OCI-M2 (cell line): Measurements from ENCODE around the gene TBKBP1.

Source experiments
- DNase-seq: peaks from one replicate; lab custom pipeline; 2025; ENCODE audit not compliant: unreplicated experiment; lab: John Stamatoyannopoulos, UW

TBKBP1 gene

DNA sequence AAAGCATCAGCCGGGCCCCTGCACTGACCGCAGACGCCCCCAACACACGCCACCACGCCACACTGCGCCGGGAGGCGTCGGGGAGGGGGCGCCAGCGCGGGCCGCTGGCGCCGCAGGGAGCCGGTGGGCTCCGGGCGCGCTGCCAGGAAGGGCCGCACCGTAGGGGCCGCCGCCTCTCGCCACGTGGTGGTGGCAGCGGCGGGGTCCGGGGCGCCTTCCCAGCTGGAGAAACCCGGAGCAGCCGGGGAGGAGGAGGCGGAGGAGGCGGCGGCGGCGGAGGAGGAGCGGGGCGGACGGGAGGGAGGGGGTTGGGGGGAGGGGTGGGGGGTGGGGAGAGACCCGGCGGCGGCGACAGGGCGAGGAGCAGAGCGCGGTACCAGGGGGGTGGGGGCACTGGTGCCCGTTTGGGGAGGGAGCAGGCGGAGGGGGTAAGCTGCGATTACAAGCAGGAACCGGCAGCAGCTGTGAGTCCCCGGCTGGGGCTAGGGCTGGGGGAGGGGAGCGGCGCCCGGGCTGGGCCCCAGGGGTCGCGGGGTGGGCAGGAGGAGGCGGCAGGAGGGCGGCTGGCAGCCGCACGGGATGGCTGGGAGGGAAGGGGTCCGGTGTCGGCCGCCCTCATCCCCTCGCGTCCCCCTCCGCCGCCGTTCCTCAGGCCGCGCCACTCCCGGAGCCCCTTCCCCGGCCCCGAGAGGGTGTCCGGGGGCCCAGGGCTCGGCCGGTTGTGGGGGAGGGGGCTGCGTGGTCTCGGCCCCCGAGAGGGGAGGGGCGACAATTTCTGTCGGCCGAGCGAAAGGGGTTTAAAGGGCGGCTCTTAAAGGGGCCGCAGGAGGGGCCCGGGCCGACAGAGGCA, at the start of gene TBKBP1:
TSS of gene TBKBP1 (plus strand) at position 431 of the 850 bp plus-strand sequence. CDS start 1,952 bp downstream, outside the sequence.
- DNase-seq, result no peak

DNA sequence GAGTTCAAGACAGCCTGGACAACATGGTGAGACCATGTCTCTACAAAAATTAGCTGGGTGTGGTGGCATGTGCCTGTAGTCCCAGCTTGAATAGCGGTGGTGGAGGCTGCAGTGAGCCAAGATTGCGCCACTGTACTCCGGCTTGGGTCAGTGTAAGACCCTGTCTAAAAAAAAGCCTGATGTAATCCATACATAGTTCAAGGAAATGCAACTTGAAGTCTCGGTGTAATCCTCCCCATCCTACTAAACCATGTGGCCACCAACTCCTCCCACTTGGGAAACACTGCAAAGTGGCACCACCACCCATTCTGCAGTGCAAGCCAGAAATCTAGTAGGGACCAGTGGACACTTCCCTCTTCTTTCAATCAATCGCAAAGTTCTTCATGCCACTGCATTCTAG, 49.6 kb upstream of the TBKBP1 start:
- no peak for DNase-seq

- DNase-seq, result peak; percentile 96
Observed at GRCh38 chr17:47649153-47649971, 44.6 kb upstream of the TBKBP1 start, which contains the start of gene KPNB1. KPNB1 (plus strand) TSS chr17:47649919; CDS start chr17:47650245, 326 bp downstream.

GRCh38 chr17:47649972-47650524, 43.9 kb upstream of the TBKBP1 start:
- no peak for DNase-seq

DNA sequence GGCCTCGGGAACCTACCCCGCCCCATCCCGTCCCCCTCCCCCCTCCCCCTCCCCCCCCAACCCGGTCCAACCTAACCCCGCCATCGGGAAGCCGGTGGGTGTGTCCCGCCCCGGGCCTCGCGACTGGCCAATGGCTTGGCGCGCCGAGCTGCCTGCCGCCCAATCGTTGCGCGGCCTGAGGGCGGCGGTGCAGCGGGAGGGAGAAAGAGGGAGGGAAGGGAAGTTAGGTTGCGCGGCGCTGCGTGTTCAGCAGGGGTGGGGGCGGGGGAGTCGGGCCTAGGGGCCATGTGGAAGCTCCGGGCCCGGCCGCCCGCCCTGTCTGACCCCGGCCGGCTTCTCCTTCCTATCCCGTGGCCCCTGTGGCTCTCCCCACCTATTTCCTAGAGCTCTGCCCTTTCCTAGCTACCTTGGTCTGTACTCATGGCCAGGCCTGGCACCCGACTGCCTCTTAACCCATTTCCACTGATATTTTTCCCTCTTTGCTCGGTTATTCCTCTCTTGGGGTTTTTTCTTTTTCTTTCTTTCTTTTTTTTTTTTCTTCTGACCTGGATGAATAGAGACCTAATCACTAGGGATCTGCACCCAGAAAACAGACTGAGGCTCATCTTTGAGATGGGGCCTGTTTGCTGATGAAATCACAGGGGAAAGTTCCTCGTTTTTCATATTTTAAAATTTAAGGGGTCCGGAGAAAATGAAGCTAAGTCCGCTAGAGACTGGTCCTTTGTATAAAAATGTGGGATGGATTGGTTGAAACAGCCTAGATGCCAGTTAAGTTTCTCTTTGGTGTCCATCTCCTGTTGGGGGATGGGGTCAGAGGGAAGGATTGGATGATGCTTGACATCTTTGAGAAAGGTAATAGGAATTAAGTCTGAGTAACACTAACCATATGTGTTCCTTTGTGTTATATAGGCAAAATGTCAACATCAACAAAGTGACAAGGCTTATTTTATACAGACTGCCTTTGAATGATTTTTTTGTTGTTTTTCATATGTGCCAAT, 43.1 kb upstream of the TBKBP1 start:
- DNase-seq, result peak; percentile 37

DNA sequence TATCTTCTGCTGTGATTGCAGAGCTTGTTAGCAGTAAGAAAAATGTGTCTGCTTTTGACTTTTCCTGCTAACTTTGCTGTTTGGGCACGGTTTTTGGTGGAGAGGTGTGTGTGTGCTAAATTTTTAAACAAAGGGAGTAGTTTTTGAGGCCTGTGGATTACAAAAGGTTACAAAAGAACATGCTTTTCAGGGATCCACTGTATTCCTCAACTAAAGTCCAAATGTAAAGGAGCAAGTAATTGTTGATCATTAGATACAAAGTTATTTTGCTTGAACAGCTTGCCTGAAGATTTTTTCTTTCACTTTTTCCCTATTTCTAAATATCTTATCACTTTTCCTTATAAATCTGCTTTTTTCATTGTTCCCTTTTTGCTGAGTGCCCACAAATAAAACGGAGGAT, 42.3 kb upstream of the TBKBP1 start:
- no peak for DNase-seq

- DNase-seq, result no peak
Observed at GRCh38 chr17:47652570-47652969, 41.4 kb upstream of the TBKBP1 start.

DNA sequence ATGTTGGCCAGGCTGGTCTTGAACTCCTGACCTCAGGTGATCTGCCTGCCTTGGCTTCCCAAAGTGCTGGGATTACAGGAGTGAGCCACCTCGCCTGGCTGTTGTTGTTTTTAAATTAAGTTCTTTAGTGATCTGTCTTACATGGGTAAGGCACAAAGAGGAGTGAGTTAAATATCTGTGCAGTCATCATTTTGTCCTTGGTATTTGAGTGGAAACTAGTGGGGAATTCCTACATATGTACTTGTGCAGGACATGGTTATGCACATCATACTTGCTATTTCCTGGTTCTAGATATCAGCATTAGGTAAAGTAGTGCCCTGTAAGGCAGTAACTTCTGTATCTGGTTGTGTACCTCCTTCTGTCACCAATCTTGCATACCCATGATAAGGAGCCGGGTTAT, 40.5 kb upstream of the TBKBP1 start:
- no peak for DNase-seq

- DNase-seq, result no peak
Observed at GRCh38 chr17:47654991-47655390, 39.0 kb upstream of the TBKBP1 start.

DNA sequence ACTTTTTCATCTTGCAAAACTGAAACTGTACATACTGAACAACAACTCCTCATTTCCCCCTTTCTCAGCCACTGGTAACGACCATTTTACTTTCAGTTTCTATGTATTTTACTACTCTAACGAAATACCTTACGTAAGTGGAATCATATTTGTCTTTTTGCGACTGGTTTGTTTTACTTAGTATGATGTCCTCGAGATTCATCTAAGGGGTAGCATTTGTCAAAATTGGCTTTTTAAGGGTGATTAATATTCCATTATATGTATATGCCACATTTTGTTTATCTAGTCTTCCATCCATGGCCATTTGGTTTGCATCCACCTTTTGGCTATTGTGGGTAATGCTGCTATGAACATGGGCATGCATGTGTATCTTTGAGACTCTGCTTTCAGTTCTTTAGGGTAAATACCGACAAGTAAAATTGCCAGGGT, 33.9 kb upstream of the TBKBP1 start:
- DNase-seq, result no peak

DNA sequence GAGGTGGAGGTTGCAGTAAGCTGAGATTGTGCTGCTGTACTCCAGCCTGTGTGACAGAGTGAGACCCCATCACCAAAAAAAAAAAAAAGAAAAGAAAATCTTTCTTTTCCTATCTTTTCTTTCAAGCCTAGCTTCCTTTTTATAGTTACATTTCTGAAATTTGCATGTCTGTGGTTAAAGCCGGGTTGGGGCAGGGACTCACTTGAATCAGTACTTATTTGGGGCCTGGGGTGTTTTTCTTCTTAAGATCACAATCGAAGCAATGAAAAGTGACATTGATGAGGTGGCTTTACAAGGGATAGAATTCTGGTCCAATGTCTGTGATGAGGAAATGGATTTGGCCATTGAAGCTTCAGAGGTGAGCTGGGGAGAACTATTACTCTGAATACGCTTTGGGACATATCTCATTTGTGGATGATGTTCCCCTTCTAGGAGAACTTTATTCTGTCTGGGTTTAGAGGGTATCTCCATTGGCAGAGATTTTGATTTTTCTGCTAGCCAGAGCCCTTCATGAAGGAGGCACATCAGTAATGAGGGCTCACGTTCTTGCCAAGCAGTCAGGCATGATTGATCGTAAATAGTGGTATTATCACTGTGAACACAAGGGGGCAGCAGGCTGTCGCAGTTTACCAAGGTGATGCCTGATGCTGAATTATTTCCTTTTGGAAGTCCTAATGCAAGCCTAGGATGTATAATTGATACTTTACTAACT, 29.9 kb upstream of the TBKBP1 start:
- DNase-seq, result no peak

- no peak for DNase-seq
Observed at GRCh38 chr17:47664624-47664941, 29.4 kb upstream of the TBKBP1 start.

DNA sequence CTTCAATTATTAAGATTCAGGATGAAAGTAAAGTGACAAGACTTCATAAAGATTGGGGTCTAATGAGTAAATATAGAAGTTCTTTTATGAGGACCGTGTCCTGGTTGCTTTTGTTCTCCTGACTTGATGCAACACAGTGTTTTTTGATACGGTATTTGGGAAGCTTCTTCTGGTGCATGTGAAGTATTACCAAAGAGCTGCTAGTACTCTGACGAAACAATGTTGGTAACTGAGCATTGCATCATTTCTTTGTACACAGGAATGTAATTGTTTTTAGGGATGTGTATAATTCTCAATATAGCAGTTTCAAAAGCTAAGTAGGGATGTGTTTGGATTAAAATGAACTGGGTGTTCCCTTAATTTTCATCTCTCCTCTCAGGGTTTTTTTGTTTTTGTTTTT, 28.3 kb upstream of the TBKBP1 start:
- DNase-seq, result no peak

- no peak for DNase-seq
Observed at GRCh38 chr17:47669081-47669480, 24.9 kb upstream of the TBKBP1 start.

- DNase-seq, result no peak
Observed at GRCh38 chr17:47670064-47670463, 23.9 kb upstream of the TBKBP1 start.

GRCh38 chr17:47674499-47674898, 19.5 kb upstream of the TBKBP1 start:
- DNase-seq, result no peak

DNA sequence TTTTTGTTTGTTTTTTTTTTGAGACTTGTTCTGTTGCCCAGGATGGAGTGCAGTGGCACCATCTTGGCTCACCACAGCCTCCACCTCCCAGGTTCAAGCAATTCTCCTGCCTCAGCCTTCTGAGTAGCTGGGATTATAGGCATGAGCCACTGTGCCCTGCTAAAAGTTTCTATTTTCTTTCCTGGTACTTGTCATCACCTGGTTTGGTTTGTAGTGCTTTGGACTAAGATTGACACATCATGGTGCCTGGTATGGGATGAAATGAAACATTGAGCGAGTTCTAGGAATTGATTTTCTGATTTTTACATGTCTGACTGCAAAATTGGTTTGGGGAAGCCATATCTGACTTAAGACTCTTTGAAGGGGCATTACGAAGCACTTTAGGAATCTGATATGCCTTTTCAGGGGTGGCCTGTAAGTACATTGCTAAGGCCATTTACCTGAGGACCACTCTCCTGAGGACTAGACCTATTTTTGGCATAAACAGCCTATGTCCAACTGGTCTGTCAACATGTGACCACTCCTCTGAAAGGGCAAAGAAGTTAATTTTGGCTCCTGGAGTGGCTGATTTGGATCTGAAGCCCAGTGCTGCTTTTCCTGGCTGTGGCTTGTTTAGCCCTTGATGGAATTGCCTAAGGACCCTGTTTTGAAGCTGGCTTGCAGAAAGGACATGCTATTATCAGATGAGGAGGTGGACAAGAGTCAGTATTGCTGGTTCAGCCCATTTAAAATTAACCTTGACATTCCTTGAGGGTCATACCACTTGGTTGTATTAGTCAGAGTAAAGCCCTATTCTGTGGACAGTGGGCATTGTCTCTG, 18.4 kb upstream of the TBKBP1 start:
- DNase-seq, result no peak

DNA sequence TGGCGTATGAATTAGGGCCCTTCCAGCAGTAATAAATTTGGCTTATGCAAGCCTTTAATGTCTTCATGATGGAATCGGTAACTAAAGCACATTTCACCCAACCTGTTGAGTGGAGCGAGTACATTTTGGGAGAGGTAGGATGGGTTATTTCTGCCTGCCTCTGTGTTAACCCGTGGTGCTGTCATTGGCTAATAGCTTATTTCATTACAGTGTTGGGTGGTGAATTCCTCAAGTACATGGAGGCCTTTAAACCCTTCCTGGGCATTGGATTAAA, 17.8 kb upstream of the TBKBP1 start:
- DNase-seq, result no peak

DNA sequence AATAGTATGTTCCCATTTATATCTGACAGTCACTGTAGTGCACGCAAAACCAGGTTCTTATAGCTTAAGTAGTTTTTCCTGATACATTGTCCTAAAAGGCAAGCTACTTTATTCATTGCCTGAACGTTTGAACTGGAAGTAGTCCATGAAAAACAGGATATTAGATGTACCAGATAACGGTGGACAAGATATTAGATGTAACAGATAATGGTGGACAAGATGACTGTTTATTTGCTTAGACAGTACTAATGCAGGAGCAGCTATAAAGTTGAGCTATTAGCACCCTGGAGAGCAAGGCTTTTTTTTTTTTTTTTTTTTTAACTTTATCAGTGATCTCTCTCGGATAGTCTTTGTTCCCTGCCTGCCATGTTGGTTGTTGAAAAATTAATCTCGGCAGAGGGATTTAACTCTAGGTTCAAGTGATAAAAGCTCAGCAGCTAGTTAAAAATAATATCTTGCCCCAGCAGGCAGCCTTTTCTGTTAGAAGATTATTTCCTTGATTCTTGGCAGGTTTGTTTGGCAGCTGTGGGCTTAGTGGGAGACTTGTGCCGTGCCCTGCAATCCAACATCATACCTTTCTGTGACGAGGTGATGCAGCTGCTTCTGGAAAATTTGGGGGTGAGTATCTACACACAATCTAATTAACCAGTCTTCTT, 17.3 kb upstream of the TBKBP1 start:
- no peak for DNase-seq
